ENCODE measurements around the gene KLRF1.

DNA sequence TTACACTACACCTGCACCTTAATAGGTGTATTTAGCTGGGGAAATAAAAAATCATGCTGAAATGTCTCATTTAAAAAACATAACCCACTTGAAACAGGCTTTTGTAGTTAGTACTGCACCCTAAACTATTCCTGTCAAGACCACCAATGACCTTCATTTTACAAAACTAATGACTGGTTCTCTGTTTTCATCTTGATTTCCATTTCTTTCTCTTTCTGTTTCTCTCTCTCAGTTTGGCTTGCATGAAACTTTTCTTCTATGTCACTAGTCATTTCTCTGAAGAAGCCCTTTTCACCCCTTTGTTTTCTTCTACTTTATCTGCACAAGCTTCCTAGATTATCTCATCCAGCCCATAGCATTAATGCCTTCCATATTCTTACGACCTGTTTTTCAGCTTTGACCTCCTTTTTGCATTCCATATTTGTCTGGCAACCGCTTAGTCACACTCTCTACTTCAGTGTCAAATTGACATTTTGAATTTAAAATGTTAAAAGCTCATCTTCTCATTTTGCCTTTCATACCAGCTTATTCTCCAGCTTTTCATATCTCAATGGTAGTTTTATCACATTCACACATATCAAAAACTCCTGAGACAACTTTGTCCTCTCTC, 32.7 kb upstream of the KLRF1 start:
- TF ChIP-seq, protein P1, sequence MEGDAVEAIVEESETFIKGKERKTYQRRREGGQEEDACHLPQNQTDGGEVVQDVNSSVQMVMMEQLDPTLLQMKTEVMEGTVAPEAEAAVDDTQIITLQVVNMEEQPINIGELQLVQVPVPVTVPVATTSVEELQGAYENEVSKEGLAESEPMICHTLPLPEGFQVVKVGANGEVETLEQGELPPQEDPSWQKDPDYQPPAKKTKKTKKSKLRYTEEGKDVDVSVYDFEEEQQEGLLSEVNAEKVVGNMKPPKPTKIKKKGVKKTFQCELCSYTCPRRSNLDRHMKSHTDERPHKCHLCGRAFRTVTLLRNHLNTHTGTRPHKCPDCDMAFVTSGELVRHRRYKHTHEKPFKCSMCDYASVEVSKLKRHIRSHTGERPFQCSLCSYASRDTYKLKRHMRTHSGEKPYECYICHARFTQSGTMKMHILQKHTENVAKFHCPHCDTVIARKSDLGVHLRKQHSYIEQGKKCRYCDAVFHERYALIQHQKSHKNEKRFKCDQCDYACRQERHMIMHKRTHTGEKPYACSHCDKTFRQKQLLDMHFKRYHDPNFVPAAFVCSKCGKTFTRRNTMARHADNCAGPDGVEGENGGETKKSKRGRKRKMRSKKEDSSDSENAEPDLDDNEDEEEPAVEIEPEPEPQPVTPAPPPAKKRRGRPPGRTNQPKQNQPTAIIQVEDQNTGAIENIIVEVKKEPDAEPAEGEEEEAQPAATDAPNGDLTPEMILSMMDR (IDR thresholded peaks at IDR 0.05; ENCODE audit: poor library complexity) = no peak
- TF ChIP-seq EZH2phosphoT487 (IDR thresholded peaks at IDR 0.05; ENCODE audit: low read depth, severe bottlenecking, unreplicated experiment) (no peak), EZH2 (IDR thresholded peaks at IDR 0.05; ENCODE audit: borderline replicate concordance) (no peak)
